Ureter (tissue), 1 donor: ENCODE measurements around the gene ZBTB16. TPM values are rescaled to one million over a fixed set of nuclear protein-coding genes. Genes with fewer than 3 reads are reported as not detected.

Experiments
- DNase-seq: peaks from one replicate; pipeline ENCODE4 v3.0.0-alpha.2; 2020; ENCODE audit warnings: low spot score
- total RNA-seq: library from RNA; stranded (reverse); gene quantifications from one replicate; pipeline ENCODE4 v1.2.4, GENCODE V29; 2023
- donor health status: DM: yes; HTN: yes; CAD: no.

The ZBTB16 gene
- total RNA-seq, 1 donor from 2014 or later = 166 TPM

DNA sequence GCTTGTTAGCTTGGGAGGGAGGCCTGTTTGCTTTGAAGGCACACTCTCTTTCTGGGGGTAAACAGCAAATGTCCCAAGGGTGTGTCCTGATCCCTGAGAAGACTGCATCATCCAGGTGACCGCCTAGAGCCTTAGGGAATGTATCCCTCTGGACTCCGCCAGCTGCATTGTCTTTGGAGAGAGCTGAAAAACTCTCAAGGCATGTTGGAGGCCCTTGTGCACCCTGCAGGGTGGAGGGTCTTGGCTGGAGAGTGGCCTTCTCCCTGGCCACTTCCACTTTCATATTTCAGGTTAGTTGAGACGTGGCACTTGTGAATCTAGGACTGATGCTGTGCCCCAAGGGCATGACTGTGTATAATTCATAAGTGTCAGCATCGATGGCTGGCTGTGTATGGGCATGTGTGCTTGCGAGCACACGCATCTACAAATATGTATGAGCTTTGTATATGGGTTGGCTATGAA is 70.6 kb downstream of the ZBTB16 start:
- DNase-seq = no peak

DNA sequence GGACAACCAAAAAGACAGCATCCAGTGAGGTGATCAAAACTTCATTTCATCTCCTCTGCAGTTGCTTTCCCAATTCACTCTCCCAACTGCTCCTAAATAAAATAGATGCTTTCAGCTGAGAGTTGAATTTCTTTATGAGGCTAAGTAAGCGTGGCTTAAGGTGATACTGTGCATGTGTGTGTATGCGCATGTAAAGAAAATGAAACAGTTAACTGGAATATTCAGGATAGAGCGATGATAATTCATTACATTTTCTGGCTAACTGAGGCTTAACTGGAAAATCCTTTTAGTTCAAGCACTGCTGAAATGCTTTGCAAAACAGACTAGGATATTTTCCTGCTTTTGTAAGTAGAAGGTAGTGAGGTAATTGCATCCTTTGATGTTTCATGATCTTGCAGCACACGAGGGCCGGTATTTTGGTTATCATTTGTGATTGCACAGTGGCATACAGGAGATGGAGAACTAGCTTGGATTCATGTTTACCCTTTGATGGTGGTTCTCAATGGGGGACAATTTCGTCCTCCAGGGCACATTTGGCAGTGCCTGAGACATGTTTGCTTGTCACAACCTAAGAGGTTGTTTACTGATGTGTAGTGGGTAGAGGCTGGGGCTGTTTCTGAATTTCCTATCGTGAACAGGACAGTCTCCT is 71.2 kb downstream of the ZBTB16 start:
- DNase-seq = no peak

DNA sequence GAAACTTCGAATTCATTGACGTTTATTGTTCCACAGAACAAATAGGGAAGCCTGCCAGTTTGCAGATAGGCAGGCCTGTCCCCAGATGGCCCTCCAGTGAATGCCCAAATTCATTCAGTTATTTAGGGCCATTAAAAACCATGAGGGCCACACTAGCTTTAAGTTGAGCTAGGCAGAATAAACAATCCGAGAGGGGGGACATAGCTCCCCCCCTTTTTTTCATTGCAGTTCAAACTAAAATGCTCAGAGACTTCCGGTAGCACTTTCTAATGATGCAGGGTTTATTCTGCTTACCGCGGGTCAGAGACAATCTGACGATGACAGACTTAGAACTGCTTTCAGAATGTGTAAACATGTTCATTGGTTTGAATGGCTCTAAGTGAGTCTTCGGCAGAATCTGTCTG is 72.0 kb downstream of the ZBTB16 start:
- no peak for DNase-seq

DNA sequence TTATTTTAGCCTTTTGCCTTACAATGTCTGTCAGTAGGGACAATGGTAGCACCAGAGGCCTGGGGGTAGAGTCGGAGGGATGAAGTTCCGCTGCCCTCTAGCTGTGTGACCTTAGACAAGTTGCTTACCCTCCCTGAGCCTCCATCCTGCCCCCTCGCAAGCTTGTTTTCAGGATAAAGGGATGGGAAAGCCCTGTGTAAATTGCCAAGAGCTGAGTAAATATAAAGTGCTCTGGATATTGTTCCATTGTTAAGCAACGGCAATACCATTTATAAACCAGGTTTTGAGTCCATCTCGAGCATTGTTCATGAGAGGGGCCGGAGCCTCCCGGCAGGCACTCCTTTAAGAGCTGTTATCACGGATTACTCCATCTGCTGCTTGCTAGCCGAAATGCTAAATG is 72.9 kb downstream of the ZBTB16 start:
- no peak for DNase-seq

DNA sequence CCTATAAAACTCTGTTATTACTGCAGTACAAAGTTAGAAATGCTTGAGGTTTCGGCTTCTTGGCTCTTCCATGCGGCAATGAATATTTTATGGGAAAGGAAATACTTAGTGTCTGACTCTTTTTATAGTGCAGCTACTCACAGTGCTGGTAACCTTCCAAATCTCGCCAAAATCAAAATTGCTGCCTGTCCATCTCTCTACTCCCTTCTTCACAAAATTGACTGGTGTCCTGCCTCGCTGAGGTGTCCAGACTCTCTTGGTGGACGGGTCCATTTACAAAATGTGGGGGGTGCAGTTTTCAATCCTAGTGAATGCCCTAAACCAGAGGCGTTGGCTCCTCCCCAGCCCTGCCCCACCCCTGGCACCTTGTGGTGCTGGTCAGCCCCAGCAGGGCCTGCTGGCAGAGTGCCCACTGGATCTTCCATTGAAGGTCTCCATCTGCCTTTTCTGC is 73.5 kb downstream of the ZBTB16 start:
- no peak for DNase-seq

DNA sequence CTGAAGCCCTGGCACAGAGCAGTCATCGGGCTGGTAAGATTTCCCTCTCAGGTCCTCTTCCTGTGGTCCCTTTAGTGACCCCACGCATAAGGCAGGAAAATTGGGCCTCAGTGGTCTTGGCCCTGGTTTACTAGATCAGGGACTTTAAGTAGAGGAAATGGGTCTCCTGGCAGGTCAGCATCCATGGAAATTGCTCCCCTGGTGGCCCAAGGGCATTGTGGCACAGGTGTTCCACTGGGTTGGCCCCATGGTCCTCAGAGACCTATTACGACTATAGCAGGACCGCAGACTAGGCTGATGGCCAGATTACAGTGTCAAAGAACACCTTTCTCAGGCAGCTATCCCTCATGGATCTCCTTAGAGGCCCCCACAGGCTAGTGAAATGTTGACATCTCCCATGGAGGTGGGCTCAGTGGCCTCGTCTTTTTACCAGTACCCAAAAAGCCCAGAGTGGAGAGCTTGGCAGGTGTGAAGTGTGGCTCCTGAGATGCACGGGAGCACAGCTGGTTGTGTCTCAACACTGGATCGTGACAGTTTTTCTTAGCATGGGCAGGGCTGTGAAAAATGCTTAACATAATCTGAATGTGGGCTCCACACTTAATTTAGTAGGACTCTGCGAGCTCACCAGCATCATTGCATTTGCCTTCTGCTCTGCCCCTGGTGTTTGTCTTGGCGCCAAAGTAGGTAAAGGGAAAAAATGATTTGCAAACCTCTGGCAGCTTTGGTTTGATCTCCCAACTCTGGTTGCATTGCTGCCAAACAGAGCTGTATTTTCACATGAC is 74.2 kb downstream of the ZBTB16 start:
- DNase-seq = no peak

DNA sequence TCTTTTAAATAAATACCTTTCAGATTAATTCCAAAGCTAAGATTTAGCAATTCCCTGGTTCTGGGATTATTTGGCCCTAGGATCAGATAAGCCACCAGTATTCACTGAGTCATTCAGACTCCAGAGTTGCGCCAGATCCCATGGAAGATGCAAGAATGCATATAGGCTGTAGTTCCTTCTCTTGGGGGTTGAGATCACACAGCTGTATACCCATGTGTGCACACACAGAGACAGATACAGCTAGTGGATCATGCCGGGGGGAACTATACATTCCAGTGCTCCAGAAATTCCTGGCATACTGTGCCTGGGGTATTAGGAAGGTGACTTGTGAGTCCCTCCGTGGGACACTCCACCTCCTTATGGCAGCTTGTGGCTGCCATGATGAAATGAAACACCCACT is 75.4 kb downstream of the ZBTB16 start:
- no peak for DNase-seq

DNA sequence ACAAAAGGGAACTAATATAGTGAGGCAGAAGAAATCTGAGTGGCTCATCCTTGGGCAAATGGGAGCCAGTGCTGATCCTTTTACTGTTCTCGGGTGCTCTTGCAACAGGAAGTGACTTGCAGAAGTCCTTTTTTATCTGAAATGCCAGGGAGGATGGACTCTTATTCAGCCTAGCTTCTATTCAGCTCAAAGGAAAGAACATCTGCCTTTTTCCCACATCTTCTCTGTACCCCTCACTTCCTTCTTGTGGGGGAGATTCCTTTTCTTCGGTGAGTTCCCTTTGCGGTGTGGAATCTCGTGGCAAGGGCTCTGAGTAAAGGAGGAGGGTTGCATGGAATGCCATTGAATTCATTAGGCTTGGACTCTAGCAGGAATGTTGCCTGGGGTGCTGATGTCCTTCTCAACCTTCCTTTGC is 76.2 kb downstream of the ZBTB16 start:
- no peak for DNase-seq

DNA sequence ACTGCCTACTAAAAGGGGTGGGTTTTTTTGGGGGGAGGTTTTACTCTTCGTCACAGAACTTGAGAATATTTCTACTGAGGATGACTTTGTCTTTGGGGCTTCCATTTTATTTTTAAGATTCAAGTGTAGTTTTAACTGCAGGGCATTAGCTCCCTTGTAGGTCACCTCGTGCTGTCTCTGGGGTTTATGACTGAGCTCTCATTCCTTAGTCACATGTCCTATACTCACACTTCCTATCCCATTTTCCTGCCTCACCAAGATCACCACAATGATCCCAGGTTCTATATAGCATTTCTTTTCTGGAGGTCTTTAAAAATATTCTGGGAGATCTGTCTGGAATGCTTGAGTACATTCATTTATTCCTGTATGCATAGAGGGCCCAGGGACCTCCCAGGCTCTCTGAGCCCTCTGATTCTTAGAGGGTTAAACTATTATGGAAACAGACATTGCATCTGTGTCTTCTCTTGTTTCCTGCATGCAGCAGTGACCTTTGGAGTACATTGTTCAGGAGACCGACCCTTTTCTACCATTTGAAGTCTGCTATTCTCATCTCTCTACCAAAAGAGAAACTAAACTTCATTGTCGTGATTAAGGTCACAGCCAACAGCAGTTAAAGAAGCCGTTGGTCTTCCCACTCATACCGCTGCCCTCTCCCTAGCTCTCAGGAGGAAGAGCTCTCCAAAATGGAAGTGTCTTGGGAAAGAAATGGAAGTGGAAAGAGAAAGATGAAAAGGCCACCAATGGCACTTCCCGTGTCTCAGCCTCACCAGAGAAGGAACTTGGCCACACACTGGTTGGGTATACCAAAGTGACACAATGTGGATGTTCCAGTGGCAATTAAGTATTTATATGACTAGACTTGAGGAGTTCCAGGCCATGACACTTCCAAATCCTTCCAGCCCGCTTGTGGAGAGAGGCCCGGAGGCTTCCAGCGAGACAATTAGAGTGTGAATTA is 77.5 kb downstream of the ZBTB16 start:
- no peak for DNase-seq

DNA sequence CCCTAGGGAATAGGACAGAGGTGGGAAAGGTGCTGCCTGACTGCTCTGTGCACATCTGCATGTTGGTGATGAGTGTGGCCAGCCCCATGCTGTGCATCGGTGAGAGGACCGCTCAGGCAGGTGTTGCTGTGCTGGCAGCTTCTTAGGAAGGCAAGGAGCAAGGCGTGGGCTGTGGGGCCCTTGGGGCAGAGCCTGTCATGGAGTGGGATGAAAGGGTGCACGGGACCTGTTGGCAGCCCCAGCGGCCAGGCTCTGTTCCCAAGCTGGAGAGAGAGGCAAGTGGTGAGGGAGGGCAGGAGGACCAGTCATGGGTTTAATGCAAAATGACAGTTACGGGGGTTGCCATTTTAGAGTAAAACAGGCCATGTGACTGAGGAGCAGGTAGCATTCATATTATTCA is 78.3 kb downstream of the ZBTB16 start:
- no peak for DNase-seq

DNA sequence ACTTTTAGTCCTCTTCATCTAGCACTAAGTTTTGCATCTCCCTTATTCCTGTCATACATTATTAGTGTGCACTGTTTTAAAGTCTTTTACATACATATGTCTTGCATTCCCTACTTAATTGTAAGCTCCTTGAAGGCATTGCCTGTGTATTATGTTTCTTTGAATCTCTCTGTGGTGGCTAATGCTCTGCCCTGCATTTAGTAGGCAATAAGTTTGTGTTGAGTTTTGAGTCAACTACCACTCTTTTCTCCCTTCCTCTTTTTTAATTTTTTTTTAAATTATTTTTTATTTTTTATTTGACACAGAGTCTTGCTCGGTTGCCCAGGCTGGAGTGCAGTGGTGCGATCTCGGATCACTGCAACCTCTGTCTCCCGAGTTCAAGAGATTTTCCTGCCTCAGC is 78.9 kb downstream of the ZBTB16 start:
- DNase-seq = no peak

DNA sequence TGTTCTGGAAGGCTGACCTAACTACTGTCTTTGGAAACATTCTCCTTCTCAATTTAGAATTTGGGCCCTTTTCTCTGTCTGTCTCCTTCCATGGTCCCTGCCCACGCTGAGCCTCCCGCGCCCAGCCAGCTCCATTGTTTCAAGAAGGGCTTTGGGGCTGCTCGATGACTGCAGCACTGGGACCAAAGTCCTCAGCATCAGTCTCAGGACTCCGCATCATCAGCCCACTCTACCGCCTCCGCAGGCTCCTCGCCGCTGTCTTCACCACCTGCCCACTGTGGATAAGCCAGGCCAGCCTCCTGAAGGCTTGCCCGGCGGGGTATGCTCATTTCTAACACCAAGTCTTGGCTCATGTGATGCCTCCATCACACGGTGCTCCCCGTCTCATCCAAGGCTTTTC is 81.3 kb downstream of the ZBTB16 start:
- DNase-seq = no peak

DNA sequence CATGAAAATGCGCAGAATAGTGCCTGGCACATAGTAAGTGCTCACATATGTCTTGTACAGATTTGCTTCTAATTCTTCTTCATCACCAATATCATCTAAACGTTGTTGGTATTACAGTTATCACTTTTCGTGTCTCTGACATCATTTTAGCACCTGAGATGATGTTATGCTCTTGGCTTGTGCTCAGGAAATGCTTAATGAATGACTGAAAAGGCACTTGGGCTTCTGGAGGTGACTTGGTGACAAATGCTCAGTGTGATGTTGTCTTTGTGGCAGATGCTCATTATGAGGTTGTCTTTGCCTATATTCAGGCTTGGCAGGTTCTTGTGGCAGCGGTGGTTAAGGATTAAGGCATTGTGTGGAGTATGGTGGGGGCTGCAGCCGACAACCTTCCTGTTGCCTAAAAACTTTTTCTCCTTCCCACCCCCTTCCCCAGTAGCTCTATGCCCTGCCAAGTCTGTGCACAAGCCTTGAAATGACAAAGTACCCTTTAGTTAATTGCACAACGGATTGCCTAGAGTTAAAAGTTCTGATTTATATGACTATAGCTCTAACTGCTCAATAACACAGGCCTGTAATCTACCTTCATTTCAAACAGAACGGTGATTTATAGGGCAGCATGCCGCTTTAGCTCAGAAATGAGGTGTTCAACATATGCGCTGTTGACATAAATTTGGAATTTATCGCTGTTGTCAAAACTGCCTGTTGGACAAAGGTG is 82.5 kb downstream of the ZBTB16 start:
- DNase-seq = no peak

DNA sequence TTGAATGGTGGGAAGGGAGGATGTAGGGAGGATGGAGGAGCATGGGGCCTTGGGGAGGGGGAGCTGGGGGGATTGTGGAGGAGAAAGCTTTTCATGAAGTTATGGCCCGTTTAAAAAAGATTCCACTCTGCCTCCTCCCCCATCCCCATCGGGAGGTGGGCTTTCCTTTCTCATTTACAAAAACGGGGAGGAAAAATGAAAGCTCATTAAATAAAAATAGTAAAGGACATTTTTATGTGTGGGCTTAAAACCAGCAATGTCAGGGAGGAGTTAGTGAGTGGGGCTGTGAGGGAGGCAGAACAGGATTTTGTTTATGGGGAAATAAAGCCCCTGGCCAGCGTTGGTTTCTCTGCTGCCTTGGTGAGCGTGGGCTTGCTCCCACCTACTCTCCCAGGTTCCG is 83.2 kb downstream of the ZBTB16 start:
- DNase-seq = no peak

DNA sequence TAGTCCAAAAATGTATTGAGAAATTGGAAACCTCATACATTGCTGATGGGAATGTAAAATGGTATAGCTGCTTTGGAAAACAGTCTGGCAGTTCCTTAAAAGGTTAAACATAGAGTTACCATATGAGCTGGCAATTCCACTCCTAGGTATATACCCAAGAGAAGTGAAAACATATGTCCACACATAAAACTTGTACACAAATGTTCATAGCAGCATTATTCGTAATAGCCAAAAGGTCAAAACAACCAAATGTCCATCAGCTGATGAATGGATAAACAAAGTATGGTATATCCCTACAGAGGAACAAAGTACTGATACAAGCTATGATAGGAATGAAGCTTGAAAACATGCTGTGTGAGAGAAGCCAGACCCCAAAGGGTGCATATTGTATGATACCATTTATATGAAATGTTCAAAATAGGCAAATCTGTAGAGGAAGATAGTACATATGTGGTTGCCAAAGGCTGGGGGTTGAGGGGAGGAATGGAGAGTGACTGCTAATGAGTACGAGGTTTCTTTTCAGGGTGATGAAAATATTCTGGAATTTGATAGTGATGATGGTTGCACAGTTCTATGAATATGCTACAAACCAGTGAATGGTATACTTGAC is 85.8 kb downstream of the ZBTB16 start:
- no peak for DNase-seq

DNA sequence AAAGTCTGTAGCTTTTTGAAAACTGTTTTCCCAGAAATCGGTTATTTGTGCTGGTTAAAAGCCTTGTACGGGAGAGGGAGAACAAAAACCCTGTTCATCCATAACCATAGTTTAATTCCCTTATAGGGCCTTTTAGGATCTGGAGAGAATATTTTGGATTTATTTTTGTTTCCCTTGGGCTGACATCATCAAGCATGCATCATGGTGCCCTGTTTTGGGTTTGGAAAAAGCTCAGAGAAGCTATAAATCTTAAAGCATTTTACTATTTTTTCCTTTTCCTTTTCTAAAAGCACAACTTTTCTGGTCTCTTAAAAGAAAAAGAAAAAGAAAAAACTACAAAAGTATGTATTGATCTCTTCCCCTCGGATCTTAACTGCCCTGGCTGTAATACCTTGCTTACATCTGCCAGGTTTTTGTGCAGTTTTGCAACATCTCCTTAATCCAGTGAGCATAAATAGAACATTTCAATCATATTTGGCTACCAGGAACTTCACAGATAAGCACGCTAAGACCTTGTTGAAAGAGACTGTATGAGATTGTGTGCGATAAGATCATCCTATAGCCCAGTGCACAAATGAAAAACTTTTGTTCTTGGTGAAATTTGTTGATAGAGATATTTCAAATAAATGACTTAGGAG is 88.0 kb downstream of the ZBTB16 start:
- DNase-seq = no peak

DNA sequence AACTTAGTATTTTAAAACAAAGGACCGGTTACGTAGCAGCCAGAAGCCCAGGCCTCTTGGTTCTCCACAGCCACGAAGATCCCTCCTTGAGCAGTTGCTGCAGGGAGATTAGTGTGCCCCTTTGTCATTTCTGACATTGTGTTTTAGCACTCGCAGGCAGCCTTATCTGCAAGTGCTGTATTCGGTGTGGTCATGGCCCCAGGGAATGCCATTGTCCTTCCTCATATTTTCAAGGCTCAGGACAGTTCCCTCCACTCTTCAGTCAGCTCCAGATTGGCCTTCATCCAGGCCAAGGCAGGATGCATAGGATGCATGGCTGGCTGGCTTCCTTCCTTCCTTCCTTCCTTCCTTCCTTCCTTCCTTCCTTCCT is 88.5 kb downstream of the ZBTB16 start:
- no peak for DNase-seq

DNA sequence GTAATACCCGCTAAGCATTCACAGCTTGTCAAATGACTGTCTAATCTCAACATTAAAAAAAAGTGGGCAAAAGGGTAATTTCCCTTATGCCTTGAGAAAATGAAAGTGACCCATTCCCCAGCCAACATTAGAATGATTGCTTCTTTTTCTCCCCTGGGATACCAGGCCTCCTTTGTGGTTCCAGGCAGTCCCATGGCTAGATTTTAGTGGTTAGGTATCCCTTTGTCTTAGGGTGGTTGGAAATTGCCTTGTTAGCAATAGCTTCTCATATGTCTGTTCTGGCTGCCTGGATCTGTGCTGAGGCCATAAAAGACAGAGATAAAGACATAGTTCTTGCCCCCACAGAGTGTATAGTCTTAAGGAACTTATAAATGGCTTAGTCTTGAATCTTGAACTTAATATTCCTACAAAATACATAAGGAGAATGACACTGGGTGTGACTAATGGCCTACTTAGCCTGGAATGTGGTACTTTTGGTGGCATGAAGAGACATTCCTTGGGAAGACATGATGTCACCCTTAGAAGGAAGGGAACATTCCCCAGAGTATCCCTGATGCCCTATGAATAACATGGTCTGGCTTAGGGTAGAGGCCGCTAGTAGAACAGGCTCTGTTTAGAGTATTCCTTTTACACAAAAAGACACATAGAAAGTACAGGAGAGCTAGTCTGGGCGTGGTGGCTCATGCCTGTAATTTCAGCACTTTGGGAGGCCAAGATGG is 90.3 kb downstream of the ZBTB16 start:
- no peak for DNase-seq

DNA sequence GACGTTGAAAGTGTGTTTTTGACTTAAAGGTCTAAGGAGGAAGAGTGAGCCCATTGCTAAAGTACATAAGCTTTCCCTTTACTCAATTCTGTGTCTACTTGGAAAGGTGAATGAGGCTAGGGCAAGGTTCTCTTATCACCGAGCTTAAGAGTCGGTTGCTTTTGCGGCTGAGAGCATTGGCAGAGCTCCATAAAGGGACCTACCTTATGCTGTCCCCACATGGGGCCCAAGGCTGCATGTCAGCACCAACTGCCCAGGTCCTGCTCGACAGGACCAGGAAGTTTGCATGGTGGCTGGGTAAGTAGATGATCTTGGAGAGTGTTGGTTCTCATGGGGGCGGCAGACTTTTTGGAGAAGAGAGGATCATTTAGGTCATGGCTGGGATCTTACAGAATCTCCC is 91.2 kb downstream of the ZBTB16 start:
- no peak for DNase-seq

DNA sequence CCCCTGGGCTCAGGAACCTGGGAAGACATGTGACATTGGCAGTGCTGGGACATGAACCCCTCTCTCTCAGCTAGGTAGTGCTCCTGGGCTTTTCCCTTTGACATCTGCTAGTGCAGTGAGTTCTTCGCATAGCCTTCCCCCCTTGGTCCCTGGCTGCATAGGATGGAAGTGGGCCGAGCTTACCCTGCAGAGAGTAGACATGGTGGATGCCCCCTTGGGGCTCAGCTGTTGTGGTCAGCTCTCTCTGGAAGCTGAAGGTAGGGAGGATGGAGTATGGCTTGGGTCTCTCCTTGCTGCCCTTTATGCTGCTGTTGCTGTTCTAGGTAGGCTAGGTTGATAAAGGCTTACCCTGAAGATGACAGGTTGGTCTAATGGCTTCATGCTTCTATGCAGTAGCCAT is 92.1 kb downstream of the ZBTB16 start:
- DNase-seq = no peak
